Mesothelial cell of epicardium (in vitro differentiated cells): ENCODE measurements around the gene PPP2R5B. TPM values are rescaled to one million over a fixed set of nuclear protein-coding genes. Genes with fewer than 3 reads are reported as not detected.

Experiments
- DNase-seq, 2 experiments: peaks; one replicate each; pipeline ENCODE4 v3.0.0; 2021; ENCODE audit warnings: low spot score in 2 of 2; ENCODE audit not compliant: unreplicated experiment in 2 of 2
- H3K27ac Mint-ChIP-seq: 2 replicates; pipeline ENCODE4 v1.8.0; 2021; ENCODE audit warnings: mixed read lengths
- H3K27me3 Mint-ChIP-seq: 2 replicates; pipeline ENCODE4 v1.8.0; 2021; ENCODE audit warnings: low read depth, mixed read lengths
- H3K36me3 Mint-ChIP-seq: 2 replicates; pipeline ENCODE4 v1.8.0; 2021; ENCODE audit warnings: mixed read lengths
- H3K4me1 Mint-ChIP-seq: 2 replicates; pipeline ENCODE4 v1.8.0; 2021; ENCODE audit warnings: mixed read lengths
- H3K4me3 Mint-ChIP-seq: 2 replicates; pipeline ENCODE4 v1.8.0; 2021; ENCODE audit warnings: mild to moderate bottlenecking, moderate library complexity, mixed read lengths
- H3K9me3 Mint-ChIP-seq: 2 replicates; pipeline ENCODE4 v1.8.0; 2021; ENCODE audit warnings: mixed read lengths
- total RNA-seq: library from RNA; stranded (reverse); gene quantifications from 3 replicates; pipeline ENCODE4 v1.2.1, GENCODE V29; 2021
- TF ChIP-seq, protein P1 (sequence below): fragments of 200-600 bp; sonication (generic); IDR thresholded peaks from one replicate; pipeline ENCODE4 v1.5.0; 2021; ENCODE audit warnings: antibody characterized with exemption; ENCODE audit not compliant: unreplicated experiment

PPP2R5B gene
- total RNA-seq, 1 donor from 2014 or later, result 13.5 TPM

GRCh38 chr11:64967375-64967774, 42.9 kb downstream of the PPP2R5B start:
- H3K27me3 Mint-ChIP-seq, result peaks cover 12% of the 10 kb centered on the region
- H3K4me3 Mint-ChIP-seq, result no peak overlapping the region
- no peak overlapping the region for H3K27ac Mint-ChIP-seq
- H3K4me1 Mint-ChIP-seq, result no peaks in the 10 kb centered on the region
- no peaks in the 10 kb centered on the region for H3K36me3 Mint-ChIP-seq
- no peak for DNase-seq
- H3K9me3 Mint-ChIP-seq, result no peaks in the 10 kb centered on the region
- TF ChIP-seq, protein P1, sequence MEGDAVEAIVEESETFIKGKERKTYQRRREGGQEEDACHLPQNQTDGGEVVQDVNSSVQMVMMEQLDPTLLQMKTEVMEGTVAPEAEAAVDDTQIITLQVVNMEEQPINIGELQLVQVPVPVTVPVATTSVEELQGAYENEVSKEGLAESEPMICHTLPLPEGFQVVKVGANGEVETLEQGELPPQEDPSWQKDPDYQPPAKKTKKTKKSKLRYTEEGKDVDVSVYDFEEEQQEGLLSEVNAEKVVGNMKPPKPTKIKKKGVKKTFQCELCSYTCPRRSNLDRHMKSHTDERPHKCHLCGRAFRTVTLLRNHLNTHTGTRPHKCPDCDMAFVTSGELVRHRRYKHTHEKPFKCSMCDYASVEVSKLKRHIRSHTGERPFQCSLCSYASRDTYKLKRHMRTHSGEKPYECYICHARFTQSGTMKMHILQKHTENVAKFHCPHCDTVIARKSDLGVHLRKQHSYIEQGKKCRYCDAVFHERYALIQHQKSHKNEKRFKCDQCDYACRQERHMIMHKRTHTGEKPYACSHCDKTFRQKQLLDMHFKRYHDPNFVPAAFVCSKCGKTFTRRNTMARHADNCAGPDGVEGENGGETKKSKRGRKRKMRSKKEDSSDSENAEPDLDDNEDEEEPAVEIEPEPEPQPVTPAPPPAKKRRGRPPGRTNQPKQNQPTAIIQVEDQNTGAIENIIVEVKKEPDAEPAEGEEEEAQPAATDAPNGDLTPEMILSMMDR, result no peak

GRCh38 chr11:64969209-64969608, 44.7 kb downstream of the PPP2R5B start:
- TF ChIP-seq, protein P1, result no peak
- Mint-ChIP-seq H3K9me3 (no peaks in the 10 kb centered on the region), H3K27ac (no peak overlapping the region), H3K27me3 (peaks cover 12% of the 10 kb centered on the region), H3K4me3 (no peak overlapping the region), H3K4me1 (no peaks in the 10 kb centered on the region), H3K36me3 (no peaks in the 10 kb centered on the region)
- DNase-seq, result no peak

DNA sequence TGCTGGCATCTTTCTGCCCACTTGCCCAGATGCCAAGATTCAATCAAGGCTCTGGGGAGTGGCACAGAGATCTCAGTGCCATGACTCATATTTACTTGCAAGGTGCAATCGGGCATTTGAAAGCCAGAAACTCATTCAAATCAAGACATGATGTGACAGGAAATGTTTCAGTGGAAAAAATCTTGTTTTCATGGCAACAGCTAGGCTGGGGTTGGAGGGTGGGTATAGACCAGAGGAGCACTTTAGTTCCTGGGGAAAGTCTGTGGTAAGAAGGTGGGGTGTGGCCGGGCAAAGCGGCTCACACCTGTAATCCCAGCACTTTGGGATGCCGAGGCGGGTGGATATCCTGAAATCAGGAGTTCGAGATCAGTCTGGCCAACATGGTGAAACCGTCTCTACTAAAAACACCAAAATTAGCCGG, 46.3 kb downstream of the PPP2R5B start:
- Mint-ChIP-seq H3K4me1 (no peaks in the 10 kb centered on the region), H3K36me3 (no peaks in the 10 kb centered on the region), H3K27ac (no peak overlapping the region), H3K27me3 (peaks cover 16% of the 10 kb centered on the region), H3K9me3 (no peaks in the 10 kb centered on the region), H3K4me3 (no peak overlapping the region)
- TF ChIP-seq, protein P1, result no peak
- DNase-seq, result no peak

- Mint-ChIP-seq H3K27me3 (peaks cover 16% of the 10 kb centered on the region), H3K9me3 (no peaks in the 10 kb centered on the region), H3K4me3 (no peak within 1 kb of the TSS), H3K27ac (no peak within 1 kb of the TSS), H3K4me1 (no peaks in the 10 kb centered on the region), H3K36me3 (no peaks in the 10 kb centered on the region)
- DNase-seq, result no peak
- TF ChIP-seq, protein P1, result no peak
Measured at GRCh38 chr11:64971421-64972233, 47.1 kb downstream of the PPP2R5B start, which contains the start of gene MAJIN. MAJIN (minus strand) TSS chr11:64972108; CDS start chr11:64959405, 12,703 bp downstream.

- H3K27me3 Mint-ChIP-seq, result peaks cover 16% of the 10 kb centered on the region
- TF ChIP-seq, protein P1, result no peak
Measured at GRCh38 chr11:64974124-64974523, 49.6 kb downstream of the PPP2R5B start.

More at GRCh38 chr11:64974124-64974523, 49.6 kb downstream of the PPP2R5B start:
- Mint-ChIP-seq H3K4me1 (no peaks in the 10 kb centered on the region), H3K9me3 (no peaks in the 10 kb centered on the region), H3K36me3 (no peaks in the 10 kb centered on the region), H3K4me3 (no peak overlapping the region), H3K27ac (no peak overlapping the region)
- no peak for DNase-seq
